ENCODE results near the gene TAAR8.
"Not testable (repeated sequence)": the region's sequence is repeated elsewhere in the genome, so short reads cannot be mapped to it uniquely, and the experiment has no call there.

DNA sequence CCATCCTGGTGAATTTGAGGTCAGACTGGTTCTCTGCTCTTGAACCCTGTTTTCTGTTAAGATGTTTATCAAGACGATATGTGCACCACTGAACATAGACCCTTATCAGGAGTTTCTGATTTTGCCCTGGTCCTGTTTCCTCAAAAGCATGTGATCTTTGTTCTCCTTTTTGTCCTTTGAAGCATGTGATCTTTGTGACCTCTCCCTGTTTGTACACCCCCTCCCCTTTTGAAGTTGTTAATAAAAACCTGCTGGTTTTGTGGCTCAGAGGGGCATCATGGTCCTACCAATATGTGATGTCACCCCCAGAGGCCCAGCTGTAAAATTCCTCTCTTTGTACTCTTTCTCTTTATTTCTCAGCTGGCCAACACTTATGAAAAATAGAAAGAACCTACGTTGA lies 17.9 kb upstream of the TAAR8 start:
- TF ChIP-seq POLR2AphosphoS5 (IDR thresholded peaks at IDR 0.05; ENCODE audit: borderline replicate concordance, low read depth, low read length); EZH2 (IDR thresholded peaks at IDR 0.05): not testable (repeated sequence)
